Measurements from ENCODE around the gene B3GAT1.
"Not testable (repeated sequence)": the region's sequence is repeated elsewhere in the genome, so short reads cannot be mapped to it uniquely, and the experiment has no call there.

The B3GAT1 gene

DNA sequence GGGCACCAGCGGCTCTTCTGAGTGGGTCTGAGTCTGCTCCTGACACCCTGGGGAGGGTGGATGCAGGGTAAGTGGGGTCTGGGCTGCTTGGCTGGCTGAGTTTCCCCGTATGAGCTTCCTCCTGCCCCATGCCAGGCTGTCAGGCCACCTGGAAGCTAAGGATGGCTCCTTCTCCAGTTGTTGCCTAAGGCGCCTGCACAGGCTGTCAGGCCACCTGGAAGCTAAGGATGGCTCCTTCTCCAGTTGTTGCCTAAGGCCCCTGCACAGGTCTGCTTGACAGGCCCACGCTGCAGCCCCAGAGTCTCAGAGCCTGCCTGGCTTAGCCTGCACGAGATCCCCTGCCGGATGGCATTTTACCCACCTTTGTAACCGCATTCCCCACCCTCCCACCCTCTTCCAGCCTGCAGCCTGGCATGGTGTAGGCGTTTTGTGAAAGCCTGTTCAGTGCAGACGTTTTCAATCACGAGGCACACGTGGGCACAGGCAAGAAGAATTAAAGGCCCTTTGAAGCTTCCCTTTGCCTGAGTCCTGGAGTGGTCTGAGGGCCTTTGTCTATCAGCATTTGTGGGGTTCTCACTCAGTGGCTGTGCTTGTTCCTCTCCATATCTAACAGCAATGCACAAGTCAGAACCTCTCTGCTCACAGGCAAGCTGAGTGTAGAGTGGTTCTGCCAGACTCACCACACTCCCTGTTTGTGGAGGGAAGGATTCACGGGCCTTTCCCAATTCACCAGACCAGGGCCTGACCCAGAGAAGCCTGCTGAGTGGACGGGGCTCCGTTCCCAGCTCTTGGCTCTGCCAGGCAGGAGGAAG lies 40.2 kb upstream of the B3GAT1 start:
- H3K4me1 ChIP-seq (ENCODE audit: control insufficient read depth, insufficient read depth, low read length): no peaks in the 10 kb centered on the region
- no peak overlapping the region for H3K4me3 ChIP-seq (ENCODE audit: low read length in 2 of 2)
- H3K9me3 ChIP-seq (ENCODE audit: control insufficient read depth in 2 of 2, low read length in 2 of 2): peaks cover 4 to 13% of the 10 kb centered on the region in 2 donors
- H3K36me3 ChIP-seq (ENCODE audit: control insufficient read depth in 2 of 2, insufficient read depth in 2 of 2, low read length in 2 of 2): no peaks in the 10 kb centered on the region
- H3K27me3 ChIP-seq (ENCODE audit: control insufficient read depth in 1 of 2, insufficient read depth in 2 of 2, low read length in 2 of 2): no peaks in the 10 kb centered on the region
- no peak overlapping the region for H3K9ac ChIP-seq (ENCODE audit: low read length in 2 of 2)
- no peak overlapping the region for H3K27ac ChIP-seq (ENCODE audit: low read length)

DNA sequence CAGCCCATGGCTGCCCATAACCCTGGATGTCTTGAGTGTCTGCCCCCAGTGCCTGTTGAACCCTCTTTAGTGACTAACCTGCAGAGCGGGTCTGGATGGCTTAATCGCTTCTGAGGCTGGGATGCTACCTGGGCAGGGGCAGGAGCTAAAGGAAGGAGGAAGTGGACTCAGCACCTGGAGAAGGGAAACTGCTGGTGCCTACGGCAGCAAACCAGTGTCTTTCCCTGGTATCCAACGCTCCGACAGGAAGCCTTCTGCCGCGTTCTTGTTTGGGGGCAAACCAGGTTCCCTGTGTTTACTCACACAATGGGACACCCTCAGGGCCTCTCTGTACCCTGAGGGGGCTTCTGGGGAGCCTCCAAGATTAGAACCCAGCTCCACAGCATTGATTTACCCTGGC lies 38.1 kb upstream of the B3GAT1 start:
- H3K4me3 ChIP-seq (ENCODE audit: low read length in 2 of 2): no peak overlapping the region
- no peak overlapping the region for H3K9ac ChIP-seq (ENCODE audit: low read length in 2 of 2)
- no peaks in the 10 kb centered on the region for H3K27me3 ChIP-seq (ENCODE audit: control insufficient read depth in 1 of 2, insufficient read depth in 2 of 2, low read length in 2 of 2)
- H3K36me3 ChIP-seq (ENCODE audit: control insufficient read depth in 2 of 2, insufficient read depth in 2 of 2, low read length in 2 of 2): no peaks in the 10 kb centered on the region
- no peak overlapping the region for H3K27ac ChIP-seq (ENCODE audit: low read length)
- H3K9me3 ChIP-seq (ENCODE audit: control insufficient read depth in 2 of 2, low read length in 2 of 2): peaks cover 0 to 3% of the 10 kb centered on the region in 2 donors
- H3K4me1 ChIP-seq (ENCODE audit: control insufficient read depth, insufficient read depth, low read length): no peaks in the 10 kb centered on the region

GRCh38 chr11:134449713-134450112 lies 37.7 kb upstream of the B3GAT1 start:
- H3K4me1 ChIP-seq (ENCODE audit: control insufficient read depth, insufficient read depth, low read length): no peaks in the 10 kb centered on the region
- peaks cover 0 to 3% of the 10 kb centered on the region in 2 donors for H3K9me3 ChIP-seq (ENCODE audit: control insufficient read depth in 2 of 2, low read length in 2 of 2)
- H3K36me3 ChIP-seq (ENCODE audit: control insufficient read depth in 2 of 2, insufficient read depth in 2 of 2, low read length in 2 of 2): no peaks in the 10 kb centered on the region
- no peaks in the 10 kb centered on the region for H3K27me3 ChIP-seq (ENCODE audit: control insufficient read depth in 1 of 2, insufficient read depth in 2 of 2, low read length in 2 of 2)
- no peak overlapping the region for H3K4me3 ChIP-seq (ENCODE audit: low read length in 2 of 2)
- H3K27ac ChIP-seq (ENCODE audit: low read length): no peak overlapping the region
- H3K9ac ChIP-seq (ENCODE audit: low read length in 2 of 2): no peak overlapping the region

DNA sequence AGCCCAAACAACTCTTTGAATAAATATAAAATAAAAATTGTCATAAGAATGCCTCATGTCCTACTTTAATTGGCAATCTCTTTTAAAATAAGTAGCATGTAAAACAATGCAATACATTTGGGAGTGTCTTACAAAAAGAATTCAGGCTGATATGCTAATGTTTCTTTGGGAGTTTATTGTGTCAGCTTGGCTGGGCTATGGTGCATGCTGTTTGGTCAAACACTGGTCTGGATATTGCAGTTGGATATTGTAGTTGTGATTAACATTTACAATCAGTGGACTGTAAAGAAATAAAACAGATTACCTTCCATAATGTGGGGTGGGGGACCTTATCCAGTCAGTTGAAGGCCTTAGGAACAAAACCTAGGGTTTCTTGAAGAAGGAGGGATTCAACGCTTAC lies 37.0 kb upstream of the B3GAT1 start:
- no peak overlapping the region for H3K4me3 ChIP-seq (ENCODE audit: low read length in 2 of 2)
- H3K27me3 ChIP-seq (ENCODE audit: control insufficient read depth in 1 of 2, insufficient read depth in 2 of 2, low read length in 2 of 2): no peaks in the 10 kb centered on the region
- no peak overlapping the region for H3K27ac ChIP-seq (ENCODE audit: low read length)
- peaks cover 0 to 3% of the 10 kb centered on the region in 2 donors for H3K9me3 ChIP-seq (ENCODE audit: control insufficient read depth in 2 of 2, low read length in 2 of 2)
- no peaks in the 10 kb centered on the region for H3K36me3 ChIP-seq (ENCODE audit: control insufficient read depth in 2 of 2, insufficient read depth in 2 of 2, low read length in 2 of 2)
- no peaks in the 10 kb centered on the region for H3K4me1 ChIP-seq (ENCODE audit: control insufficient read depth, insufficient read depth, low read length)
- H3K9ac ChIP-seq (ENCODE audit: low read length in 2 of 2): no peak overlapping the region

DNA sequence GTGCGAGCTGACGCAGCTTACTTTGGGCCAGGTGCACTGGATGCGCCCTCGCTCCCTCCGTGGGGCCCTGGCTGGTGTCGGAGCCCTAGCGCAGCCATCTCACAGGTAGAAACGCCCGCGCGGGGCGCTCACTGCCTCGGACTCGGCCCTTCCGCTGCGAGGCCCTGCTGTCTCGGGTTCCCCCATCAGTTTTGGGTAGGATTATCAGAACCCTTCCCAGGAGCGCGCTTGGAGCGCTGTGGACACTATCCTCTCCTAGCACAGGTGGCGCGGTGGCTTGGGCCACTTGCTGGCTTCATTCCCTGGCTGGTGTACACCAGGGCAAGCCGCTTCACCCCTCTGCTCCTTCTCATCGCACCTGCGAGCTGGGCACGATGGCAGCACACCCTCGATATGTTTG lies 35.7 kb upstream of the B3GAT1 start:
- H3K9ac ChIP-seq (ENCODE audit: low read length in 2 of 2): no peak overlapping the region
- no peak overlapping the region for H3K4me3 ChIP-seq (ENCODE audit: low read length in 2 of 2)
- H3K9me3 ChIP-seq (ENCODE audit: control insufficient read depth in 2 of 2, low read length in 2 of 2): peaks cover 0 to 3% of the 10 kb centered on the region in 2 donors
- no peaks in the 10 kb centered on the region for H3K36me3 ChIP-seq (ENCODE audit: control insufficient read depth in 2 of 2, insufficient read depth in 2 of 2, low read length in 2 of 2)
- no peak overlapping the region for H3K27ac ChIP-seq (ENCODE audit: low read length)
- no peaks in the 10 kb centered on the region for H3K4me1 ChIP-seq (ENCODE audit: control insufficient read depth, insufficient read depth, low read length)
- peaks cover 0 to 4% of the 10 kb centered on the region in 2 donors for H3K27me3 ChIP-seq (ENCODE audit: control insufficient read depth in 1 of 2, insufficient read depth in 2 of 2, low read length in 2 of 2)

GRCh38 chr11:134445601-134446325 lies 33.7 kb upstream of the B3GAT1 start:
- no peak overlapping the region for H3K9ac ChIP-seq (ENCODE audit: low read length in 2 of 2)
- H3K36me3 ChIP-seq (ENCODE audit: control insufficient read depth in 2 of 2, insufficient read depth in 2 of 2, low read length in 2 of 2): no peaks in the 10 kb centered on the region
- H3K9me3 ChIP-seq (ENCODE audit: control insufficient read depth in 2 of 2, low read length in 2 of 2): no peaks in the 10 kb centered on the region
- H3K27me3 ChIP-seq (ENCODE audit: control insufficient read depth in 1 of 2, insufficient read depth in 2 of 2, low read length in 2 of 2): peaks cover 0 to 7% of the 10 kb centered on the region in 2 donors
- no peak overlapping the region for H3K4me3 ChIP-seq (ENCODE audit: low read length in 2 of 2)
- no peak overlapping the region for H3K27ac ChIP-seq (ENCODE audit: low read length)
- H3K4me1 ChIP-seq (ENCODE audit: control insufficient read depth, insufficient read depth, low read length): no peaks in the 10 kb centered on the region

DNA sequence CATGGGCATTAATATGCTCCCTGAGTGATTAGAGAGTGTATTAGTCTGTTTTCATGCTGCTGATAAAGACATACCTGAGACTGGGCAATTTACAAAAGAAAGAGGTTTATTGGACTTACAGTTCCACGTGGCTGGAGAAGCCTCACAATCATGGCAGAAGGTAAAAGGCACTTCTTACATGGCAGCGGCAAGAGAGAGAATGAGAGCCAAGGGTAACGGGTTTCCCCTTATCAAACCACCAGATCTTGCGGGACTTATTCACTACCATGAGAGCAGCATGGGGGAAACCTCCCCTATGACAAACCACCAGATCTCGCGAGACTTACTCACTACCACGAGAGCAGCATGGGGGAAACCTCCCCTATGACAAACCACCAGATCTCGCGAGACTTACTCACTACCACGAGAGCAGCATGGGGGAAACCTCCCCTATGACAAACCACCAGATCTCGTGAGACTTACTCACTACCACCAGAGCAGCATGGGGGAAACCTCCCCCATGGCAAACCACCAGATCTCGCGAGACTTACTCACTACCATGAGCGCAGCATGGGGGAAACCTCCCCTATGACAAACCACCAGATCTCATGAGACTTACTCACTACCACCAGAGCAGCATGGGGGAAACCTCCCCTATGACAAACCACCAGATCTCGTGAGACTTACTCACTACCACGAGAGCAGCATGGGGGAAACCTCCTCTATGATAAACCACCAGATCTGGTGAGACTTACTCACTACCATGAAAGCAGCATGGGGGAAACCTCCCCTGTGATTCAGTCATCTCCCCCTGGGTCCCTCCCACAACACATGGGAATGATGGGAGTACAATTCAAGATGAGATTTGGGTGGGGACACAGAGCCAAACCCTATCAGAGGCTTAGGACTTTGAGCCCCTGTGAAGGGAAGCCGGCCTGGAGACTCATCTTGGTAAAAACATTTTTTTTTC lies 32.4 kb upstream of the B3GAT1 start:
- H3K27me3 ChIP-seq (ENCODE audit: control insufficient read depth in 1 of 2, insufficient read depth in 2 of 2, low read length in 2 of 2); H3K9ac ChIP-seq (ENCODE audit: low read length in 2 of 2); H3K9me3 ChIP-seq (ENCODE audit: control insufficient read depth in 2 of 2, low read length in 2 of 2); H3K36me3 ChIP-seq (ENCODE audit: control insufficient read depth in 2 of 2, insufficient read depth in 2 of 2, low read length in 2 of 2); H3K27ac ChIP-seq (ENCODE audit: low read length); H3K4me3 ChIP-seq (ENCODE audit: low read length in 2 of 2); H3K4me1 ChIP-seq (ENCODE audit: control insufficient read depth, insufficient read depth, low read length): not testable (repeated sequence)

DNA sequence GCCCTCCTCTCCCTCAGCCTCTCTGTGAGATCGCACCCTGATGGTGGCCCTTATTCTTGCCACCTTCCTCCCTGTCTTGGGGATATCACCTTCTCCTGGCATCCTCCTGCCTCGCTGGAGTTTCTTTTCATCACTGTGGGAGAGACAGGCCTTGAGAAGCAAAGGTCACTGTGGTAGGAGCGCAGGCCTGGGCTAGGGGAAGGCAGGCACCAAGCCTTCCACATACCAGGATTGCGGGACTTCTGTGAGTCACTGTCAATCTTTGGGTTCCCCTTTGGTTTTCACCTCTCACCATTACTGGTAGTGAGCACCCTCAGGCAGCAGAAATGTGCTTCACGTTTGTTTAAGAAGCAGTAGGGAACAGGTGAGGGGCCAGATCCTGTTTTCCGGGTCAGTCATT lies 31.2 kb upstream of the B3GAT1 start:
- H3K9ac ChIP-seq (ENCODE audit: low read length in 2 of 2): no peak overlapping the region

GRCh38 chr11:134442246-134442645 lies 30.2 kb upstream of the B3GAT1 start:
- H3K9me3 ChIP-seq (ENCODE audit: control insufficient read depth in 2 of 2, low read length in 2 of 2): no peaks in the 10 kb centered on the region
- no peak overlapping the region for H3K27ac ChIP-seq (ENCODE audit: low read length)
- peaks cover 3 to 7% of the 10 kb centered on the region in 2 donors for H3K27me3 ChIP-seq (ENCODE audit: control insufficient read depth in 1 of 2, insufficient read depth in 2 of 2, low read length in 2 of 2)
- no peaks in the 10 kb centered on the region for H3K36me3 ChIP-seq (ENCODE audit: control insufficient read depth in 2 of 2, insufficient read depth in 2 of 2, low read length in 2 of 2)
- no peaks in the 10 kb centered on the region for H3K4me1 ChIP-seq (ENCODE audit: control insufficient read depth, insufficient read depth, low read length)
- no peak overlapping the region for H3K9ac ChIP-seq (ENCODE audit: low read length in 2 of 2)
- H3K4me3 ChIP-seq (ENCODE audit: low read length in 2 of 2): no peak overlapping the region

More for the DNA sequence above, 31.2 kb upstream of the B3GAT1 start:
- H3K27me3 ChIP-seq (ENCODE audit: control insufficient read depth in 1 of 2, insufficient read depth in 2 of 2, low read length in 2 of 2): peaks cover 3 to 7% of the 10 kb centered on the region in 2 donors
- no peaks in the 10 kb centered on the region for H3K4me1 ChIP-seq (ENCODE audit: control insufficient read depth, insufficient read depth, low read length)
- H3K36me3 ChIP-seq (ENCODE audit: control insufficient read depth in 2 of 2, insufficient read depth in 2 of 2, low read length in 2 of 2): no peaks in the 10 kb centered on the region
- no peaks in the 10 kb centered on the region for H3K9me3 ChIP-seq (ENCODE audit: control insufficient read depth in 2 of 2, low read length in 2 of 2)
- H3K27ac ChIP-seq (ENCODE audit: low read length): no peak overlapping the region
- no peak overlapping the region for H3K4me3 ChIP-seq (ENCODE audit: low read length in 2 of 2)

DNA sequence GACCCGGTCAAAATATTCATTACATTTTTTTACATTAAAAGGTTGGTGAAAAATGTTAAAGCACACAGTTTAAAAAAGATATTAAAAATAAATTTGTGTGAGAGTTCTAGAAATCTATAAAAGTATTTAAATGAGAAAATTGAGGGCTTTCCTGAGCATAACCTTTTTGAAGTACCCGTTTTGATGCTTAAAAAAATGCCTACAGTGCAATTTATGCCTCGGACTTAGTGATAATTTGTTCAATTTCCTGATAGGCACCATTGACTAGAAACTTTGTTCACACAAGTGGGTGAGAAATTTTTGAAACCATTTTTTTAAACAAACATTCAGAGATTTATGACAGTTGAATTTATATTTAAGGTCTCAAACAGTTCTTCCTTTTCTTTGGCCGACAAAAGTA lies 29.7 kb upstream of the B3GAT1 start:
- Histone ChIP-seq H3K9ac (ENCODE audit: low read length in 2 of 2) (no peak overlapping the region), H3K27me3 (ENCODE audit: control insufficient read depth in 1 of 2, insufficient read depth in 2 of 2, low read length in 2 of 2) (peaks cover 3 to 8% of the 10 kb centered on the region in 2 donors), H3K4me1 (ENCODE audit: control insufficient read depth, insufficient read depth, low read length) (no peaks in the 10 kb centered on the region), H3K4me3 (ENCODE audit: low read length in 2 of 2) (no peak overlapping the region), H3K27ac (ENCODE audit: low read length) (no peak overlapping the region), H3K9me3 (ENCODE audit: control insufficient read depth in 2 of 2, low read length in 2 of 2) (no peaks in the 10 kb centered on the region), H3K36me3 (ENCODE audit: control insufficient read depth in 2 of 2, insufficient read depth in 2 of 2, low read length in 2 of 2) (no peaks in the 10 kb centered on the region)
